Jurkat, Clone E6-1 (cell line): ENCODE measurements around the gene ZNRF2.

Experiments
- DNase-seq: peaks from one replicate; pipeline ENCODE4 v3.0.0-alpha.2; 2011; ENCODE audit warnings: low read depth, low spot score
- H3K4me3 ChIP-seq: 2 replicates; pipeline ENCODE4 v1.5.1; 2011; ENCODE audit warnings: mild to moderate bottlenecking, low read length, control low read depth, moderate library complexity

The ZNRF2 gene

GRCh38 chr7:30310674-30311362, 26.4 kb downstream of the ZNRF2 start:
- no peak for DNase-seq
- H3K4me3 ChIP-seq, result no peak overlapping the region

- no peak overlapping the region for H3K4me3 ChIP-seq
- no peak for DNase-seq
Observed at GRCh38 chr7:30312178-30312577, 27.8 kb downstream of the ZNRF2 start.

- no peak overlapping the region for H3K4me3 ChIP-seq
- no peak for DNase-seq
Observed at GRCh38 chr7:30313348-30313747, 29.0 kb downstream of the ZNRF2 start.

- DNase-seq, result no peak
- no peak overlapping the region for H3K4me3 ChIP-seq
Observed at GRCh38 chr7:30313793-30314192, 29.4 kb downstream of the ZNRF2 start.

- no peak for DNase-seq
Observed at GRCh38 chr7:30315589-30315988, 31.2 kb downstream of the ZNRF2 start.

GRCh38 chr7:30320392-30320791, 36.0 kb downstream of the ZNRF2 start:
- no peak overlapping the region for H3K4me3 ChIP-seq

More at GRCh38 chr7:30315589-30315988, 31.2 kb downstream of the ZNRF2 start:
- no peak overlapping the region for H3K4me3 ChIP-seq

GRCh38 chr7:30321089-30321881, 36.9 kb downstream of the ZNRF2 start:
- DNase-seq, result no peak
- H3K4me3 ChIP-seq, result no peak overlapping the region

More at GRCh38 chr7:30320392-30320791, 36.0 kb downstream of the ZNRF2 start:
- DNase-seq, result no peak

GRCh38 chr7:30321882-30322192, 37.4 kb downstream of the ZNRF2 start:
- no peak overlapping the region for H3K4me3 ChIP-seq
- no peak for DNase-seq

GRCh38 chr7:30322271-30323005, 38.0 kb downstream of the ZNRF2 start:
- no peak overlapping the region for H3K4me3 ChIP-seq
- no peak for DNase-seq

GRCh38 chr7:30323006-30323355, 38.6 kb downstream of the ZNRF2 start:
- DNase-seq, result no peak
- H3K4me3 ChIP-seq, result no peak overlapping the region

- DNase-seq, result no peak
- no peak overlapping the region for H3K4me3 ChIP-seq
Observed at GRCh38 chr7:30327813-30328212, 43.4 kb downstream of the ZNRF2 start.

GRCh38 chr7:30328381-30328780, 44.0 kb downstream of the ZNRF2 start:
- H3K4me3 ChIP-seq, result no peak overlapping the region
- DNase-seq, result no peak

- no peak overlapping the region for H3K4me3 ChIP-seq
- DNase-seq, result no peak
Observed at GRCh38 chr7:30329716-30330115, 45.3 kb downstream of the ZNRF2 start.

GRCh38 chr7:30330134-30331111, 46.0 kb downstream of the ZNRF2 start:
- DNase-seq, result peak; percentile 90
- no peak overlapping the region for H3K4me3 ChIP-seq

- H3K4me3 ChIP-seq, result no peak overlapping the region
- DNase-seq, result no peak
Observed at GRCh38 chr7:30331338-30331737, 46.9 kb downstream of the ZNRF2 start.

- H3K4me3 ChIP-seq, result no peak overlapping the region
- DNase-seq, result no peak
Observed at GRCh38 chr7:30332549-30332948, 48.2 kb downstream of the ZNRF2 start.

GRCh38 chr7:30335763-30336487, 51.5 kb downstream of the ZNRF2 start:
- H3K4me3 ChIP-seq, result no peak overlapping the region
- DNase-seq, result no peak

GRCh38 chr7:30344513-30344912, 60.1 kb downstream of the ZNRF2 start:
- no peak for DNase-seq
- H3K4me3 ChIP-seq, result no peak overlapping the region
